NCI-H2107 treated with DMSO at 0.1 percent for 48 hours (cell line): ENCODE measurements around the gene RSPO1.

ENCODE experiments used
- DNase-seq: peaks from one replicate; lab custom pipeline; 2025; ENCODE audit not compliant: unreplicated experiment; lab: John Stamatoyannopoulos, UW

RSPO1 gene

GRCh38 chr1:37574834-37575480 is 59.7 kb downstream of the RSPO1 start:
- no peak for DNase-seq

- no peak for DNase-seq
Measured at GRCh38 chr1:37570528-37571334, 64.0 kb downstream of the RSPO1 start.

GRCh38 chr1:37567023-37567422 is 67.7 kb downstream of the RSPO1 start:
- DNase-seq: no peak

GRCh38 chr1:37564892-37565291 is 69.8 kb downstream of the RSPO1 start:
- no peak for DNase-seq

- DNase-seq: no peak
Measured at GRCh38 chr1:37562984-37563383, 71.7 kb downstream of the RSPO1 start.
